Caco-2 (cell line): ENCODE measurements around the gene TEF. TPM values are rescaled to one million over a fixed set of nuclear protein-coding genes. Genes with fewer than 3 reads are reported as not detected.

Source experiments
- BruUV-seq: library from RNA; stranded (reverse); fragments of 400-500 nt; replicated peaks from 2 replicates; lab custom pipeline; 2021; lab: Mats Ljungman, UMichigan
- CTCF ChIA-PET: fragments of 300-600 bp; sonication (Branson Sonifier 250); formaldehyde crosslinking; loops from one replicate; lab custom pipeline; 2022; ENCODE audit warnings: antibody characterized with exemption; lab: Charles Lee
- POLR2A ChIA-PET: fragments of 300-600 bp; sonication (Branson Sonifier 250); formaldehyde crosslinking; loops from one replicate; lab custom pipeline; 2022; ENCODE audit warnings: antibody characterized with exemption; lab: Charles Lee
- DNase-seq, 2 experiments: peaks; one replicate each; pipeline versions ENCODE4 v3.0.0 to v3.0.0-alpha.2; 2020 to 2022
- H3K27me3 ChIP-seq: replicated peaks from 2 replicates; pipeline ENCODE4 v1.6.0; 2011; ENCODE audit warnings: low read length; ENCODE audit not compliant: control insufficient read depth, insufficient read depth
- H3K36me3 ChIP-seq: 2 replicates; pipeline ENCODE4 v1.5.1; 2011; ENCODE audit warnings: low read length; ENCODE audit not compliant: control insufficient read depth, insufficient read depth
- H3K4me1 ChIP-seq: fragments of 250-450 bp; sonication (Bioruptor Pico); 2 replicates; pipeline ENCODE4 v1.5.1; 2020; ENCODE audit warnings: mild to moderate bottlenecking
- H3K4me3 ChIP-seq: 2 replicates; pipeline ENCODE4 v1.5.1; 2011; ENCODE audit warnings: low read depth, mild to moderate bottlenecking, control low read depth, low read length
- H3K9me3 ChIP-seq: fragments of 250-450 bp; sonication (Bioruptor Pico); 2 replicates; pipeline ENCODE4 v1.5.1; 2020; ENCODE audit warnings: mild to moderate bottlenecking, moderate library complexity
- H3K27ac Mint-ChIP-seq: one replicate; pipeline ENCODE4 v1.8.0; 2022; ENCODE audit warnings: mixed read lengths; ENCODE audit not compliant: unreplicated experiment
- H3K27me3 Mint-ChIP-seq: one replicate; pipeline ENCODE4 v1.8.0; 2022; ENCODE audit warnings: mixed read lengths; ENCODE audit not compliant: insufficient read depth, unreplicated experiment
- H3K36me3 Mint-ChIP-seq: one replicate; pipeline ENCODE4 v1.8.0; 2022; ENCODE audit warnings: mild to moderate bottlenecking, mixed read lengths; ENCODE audit not compliant: insufficient read depth, unreplicated experiment
- H3K4me1 Mint-ChIP-seq: one replicate; pipeline ENCODE4 v1.8.0; 2022; ENCODE audit warnings: low read depth, mixed read lengths; ENCODE audit not compliant: unreplicated experiment
- H3K4me3 Mint-ChIP-seq: one replicate; pipeline ENCODE4 v1.8.0; 2022; ENCODE audit warnings: mild to moderate bottlenecking, moderate library complexity, mixed read lengths; ENCODE audit not compliant: unreplicated experiment
- H3K9me3 Mint-ChIP-seq: one replicate; pipeline ENCODE4 v1.8.0; 2022; ENCODE audit warnings: mixed read lengths; ENCODE audit not compliant: unreplicated experiment
- CTCF ChIP-seq, 2 experiments: fragments of 200-600 bp in 1 of 2; IDR thresholded peaks; 1 replicate in 1 of 2; 2 replicates in 1 of 2; pipeline versions ENCODE4 v1.5.1 to v1.8.0; 2011 to 2022; ENCODE audit warnings: antibody characterized with exemption in 1 of 2, control low read depth in 1 of 2, inconsistent platforms in 1 of 2, low read depth in 1 of 2, low read length in 1 of 2, mild to moderate bottlenecking in 1 of 2, moderate library complexity in 1 of 2; ENCODE audit not compliant: insufficient read depth in 1 of 2, severe bottlenecking in 1 of 2, unreplicated experiment in 1 of 2
- intact Hi-C: fragments of 100-400 bp; cut with micrococcal nuclease; formaldehyde crosslinking; loops from one replicate; pipeline ENCODE4 v1.10.0; 2022; ENCODE audit not compliant: unreplicated experiment
- total RNA-seq: library from RNA; stranded (reverse); gene quantifications from 2 replicates; pipeline ENCODE4 v1.2.3, GENCODE V29; 2022

The TEF gene
- total RNA-seq, 1 experiment from 2014 or later, result 13.8 TPM

GRCh38 chr22:41446639-41447434 lies 65.1 kb downstream of the TEF start, which contains the start of gene TOB2:
TSS of gene TOB2 (minus strand) at chr22:41446801. CDS start at chr22:41437345, 9,456 bp downstream.
- CTCF ChIA-PET, result interaction anchor here (0.6 to 1.5 kb wide), 4 partner anchors 22 to 117 kb away, joined by 3 to 8 read pairs (median 4); partner anchors contain the start of genes ACO2 and PHF5A

GRCh38 chr22:41447435-41448188 lies 65.9 kb downstream of the TEF start:
- CTCF ChIA-PET, result interaction anchor here (0.6 to 1.5 kb wide), 4 partner anchors 21 to 116 kb away, joined by 3 to 8 read pairs (median 4); partner anchors contain the start of genes ACO2 and PHF5A
- Histone ChIP-seq H3K9me3 (no peaks in the 10 kb centered on the region), H3K4me1 (no peaks in the 10 kb centered on the region; the same call in 1 of the 2 replicates), H3K27me3 (no peaks in the 10 kb centered on the region), H3K36me3 (no peaks in the 10 kb centered on the region), H3K4me3 (peak overlapping the region; percentile 93)
- H3K27me3 Mint-ChIP-seq, result no peaks in the 10 kb centered on the region
- BruUV-seq, result no TSS peak
- intact Hi-C loops, result loop anchor here (1.0 kb wide), 1 partner anchor 21 kb away; the partner anchor contains the start of gene PHF5A
- peaks cover 9% of the 10 kb centered on the region for H3K4me1 Mint-ChIP-seq
- H3K36me3 Mint-ChIP-seq, result peaks cover 75% of the 10 kb centered on the region
- peak overlapping the region; percentile 98 for H3K27ac Mint-ChIP-seq
- no peaks in the 10 kb centered on the region for H3K9me3 Mint-ChIP-seq
- POLR2A ChIA-PET, result interaction anchor here (0.6 to 6.2 kb wide), 17 partner anchors 10 to 496 kb away, joined by 3 to 122 read pairs (median 6); partner anchors contain the start of genes ACO2, DESI1, PHF5A and RANGAP1
- TF ChIP-seq CTCF (IDR thresholded peaks at IDR 0.05; ENCODE audit: insufficient read depth in 1 of 2, low read depth in 1 of 2, low read length in 1 of 2, severe bottlenecking in 1 of 2, unreplicated experiment in 1 of 2), result no peak
- DNase-seq, result peak; percentile 77 to 83
- H3K4me3 Mint-ChIP-seq, result peak overlapping the region; percentile 99

More at GRCh38 chr22:41446639-41447434, 65.1 kb downstream of the TEF start, which contains the start of gene TOB2:
- Histone ChIP-seq H3K9me3 (no peaks in the 10 kb centered on the region), H3K4me1 (no peaks in the 10 kb centered on the region; the same call in 1 of the 2 replicates), H3K27me3 (no peaks in the 10 kb centered on the region), H3K4me3 (peak within 1 kb of the TSS; percentile 93), H3K36me3 (no peaks in the 10 kb centered on the region)
- Mint-ChIP-seq H3K36me3 (peaks cover 73% of the 10 kb centered on the region), H3K27me3 (no peaks in the 10 kb centered on the region), H3K4me1 (peaks cover 9% of the 10 kb centered on the region), H3K4me3 (peak within 1 kb of the TSS; percentile 99), H3K9me3 (no peaks in the 10 kb centered on the region), H3K27ac (peak within 1 kb of the TSS; percentile 98)
- no peak for TF ChIP-seq CTCF (IDR thresholded peaks at IDR 0.05; ENCODE audit: insufficient read depth in 1 of 2, low read depth in 1 of 2, low read length in 1 of 2, severe bottlenecking in 1 of 2, unreplicated experiment in 1 of 2)
- intact Hi-C loops, result loop anchor here (1.0 kb wide), 1 partner anchor 161 kb away; the partner anchor contains the start of gene RANGAP1
- TSS peak; percentile 70 for BruUV-seq
- POLR2A ChIA-PET, result interaction anchor here (0.5 to 6.2 kb wide), 12 partner anchors 13 to 161 kb away, joined by 3 to 122 read pairs (median 4); partner anchors contain the start of genes ACO2, PHF5A, PMM1 and RANGAP1
- DNase-seq, result peak; percentile 94 to 97
